ENCODE measurements around the gene SGMS1.

- TF ChIP-seq TAF1 (IDR thresholded peaks at IDR 0.05; ENCODE audit: borderline replicate concordance, insufficient read depth, low read length) = no peak
- TF ChIP-seq SIN3A (IDR thresholded peaks at IDR 0.05; ENCODE audit: borderline replicate concordance, insufficient read depth, low read length) = no peak
Observed at GRCh38 chr10:50461834-50462233, 161.9 kb downstream of the SGMS1 start.
